Ovary (tissue), 9 donors: Measurements from ENCODE around the gene LRRC51. TPM values are rescaled to one million over a fixed set of nuclear protein-coding genes. Genes with fewer than 3 reads are reported as not detected.

Source experiments
- DNase-seq, 5 donors: peaks; one replicate each; pipeline ENCODE4 v3.0.0-alpha.2; 2019 to 2020
- H3K27ac ChIP-seq, 2 donors: fragments of 200-600 bp; one replicate each; pipeline versions ENCODE4 v1.5.1 to v1.8.0; 2019 to 2022
- H3K27me3 ChIP-seq: fragments of 200-600 bp; one replicate; pipeline ENCODE4 v1.8.0; 2022
- H3K36me3 ChIP-seq: fragments of 200-600 bp; sonication (generic); one replicate; pipeline ENCODE4 v1.5.1; 2019
- H3K4me1 ChIP-seq: one replicate; pipeline ENCODE4 v1.8.1; 2013; ENCODE audit warnings: mild to moderate bottlenecking, moderate library complexity; ENCODE audit not compliant: insufficient read depth
- H3K4me3 ChIP-seq: fragments of 200-600 bp; sonication (generic); one replicate; pipeline ENCODE4 v1.5.1; 2017
- H3K9me3 ChIP-seq, 2 donors: fragments of 200-600 bp in 1 of 2; sonication (generic) in 1 of 2; one replicate each; pipeline versions ENCODE4 v1.5.1 to v1.8.1; 2013 to 2019; ENCODE audit warnings: mild to moderate bottlenecking in 1 of 2, moderate library complexity in 1 of 2
- EP300 ChIP-seq: sonication (generic); formaldehyde crosslinking; IDR thresholded peaks from one replicate; pipeline ENCODE4 v1.6.1; 2017; ENCODE audit warnings: antibody characterized with exemption
- POLR2A ChIP-seq: fragments of 450-650 bp; IDR thresholded peaks from one replicate; pipeline ENCODE4 v1.6.1; 2017; ENCODE audit warnings: antibody characterized with exemption, mild to moderate bottlenecking, moderate library complexity
- WGBS, 3 donors: extraction: QIAGEN DNeasy Blood & Tissue Kit in 1 of 3; methylation state at CpG; one replicate each; pipeline versions ENCODE4 v1.1.5 to v1.1.7; 2013 to 2017; 5-methylcytosine and 5-hydroxymethylcytosine counted together
- intact Hi-C, 4 donors: fragments of 100-400 bp; cut with DNase I; formaldehyde crosslinking; loops; one replicate each; pipeline versions ENCODE4 v1.11.0 to v1.15.1; 2022 to 2023
- polyA plus RNA-seq, 2 donors: library from polyadenylated mRNA; stranded (reverse); fragments of 200-250 nt in 1 of 2; fragments of 350-450 nt in 1 of 2; fragmentation: Illumina TruSeq in 1 of 2; extraction: RNeasy Lipid Tissue Mini Kit (QIAGEN cat#74804) in 1 of 2; gene quantifications; one replicate each; pipeline ENCODE4 v1.2.3, GENCODE V29; 2013 to 2014
- total RNA-seq, 7 donors: library from RNA; depleted of rRNA in 2 of 7; stranded (reverse); fragments of >200 nt in 2 of 7; fragmentation: NEBNext Ultra II Directional in 3 of 7; extraction: Animal tissue kit (Norgen Biotek cat#: 25700) in 3 of 7; gene quantifications; one replicate each; pipeline versions ENCODE4 v1.1.0 to v1.2.4, GENCODE V29; 2016 to 2023
- TF ChIP-seq, protein P1 (sequence below), 3 donors: fragments of 450-650 bp in 2 of 3; fragments of 200-600 bp in 1 of 3; IDR thresholded peaks; one replicate each; pipeline versions ENCODE4 v1.5.1 to v1.8.0; 2016 to 2022; ENCODE audit warnings: antibody characterized with exemption in 3 of 3, mild to moderate bottlenecking in 1 of 3
- donor health status: DM: no; HTN: no; CAD: no; lungs with moderate emphysema.
- donor health status: DM: no; HTN: no; CAD: no.
- donor health status: Bipolar disorder and iron deficiency.
- donor health status: DM: yes; HTN: yes; CAD: no.
- donor health status: DM: no; HTN: no; CAD: no.
- donor health status: DM: yes; HTN: yes; CAD: no.

Gene LRRC51
- total and polyA plus RNA-seq, 9 donors = 7.2 to 21.0 (median 9.6) TPM

DNA sequence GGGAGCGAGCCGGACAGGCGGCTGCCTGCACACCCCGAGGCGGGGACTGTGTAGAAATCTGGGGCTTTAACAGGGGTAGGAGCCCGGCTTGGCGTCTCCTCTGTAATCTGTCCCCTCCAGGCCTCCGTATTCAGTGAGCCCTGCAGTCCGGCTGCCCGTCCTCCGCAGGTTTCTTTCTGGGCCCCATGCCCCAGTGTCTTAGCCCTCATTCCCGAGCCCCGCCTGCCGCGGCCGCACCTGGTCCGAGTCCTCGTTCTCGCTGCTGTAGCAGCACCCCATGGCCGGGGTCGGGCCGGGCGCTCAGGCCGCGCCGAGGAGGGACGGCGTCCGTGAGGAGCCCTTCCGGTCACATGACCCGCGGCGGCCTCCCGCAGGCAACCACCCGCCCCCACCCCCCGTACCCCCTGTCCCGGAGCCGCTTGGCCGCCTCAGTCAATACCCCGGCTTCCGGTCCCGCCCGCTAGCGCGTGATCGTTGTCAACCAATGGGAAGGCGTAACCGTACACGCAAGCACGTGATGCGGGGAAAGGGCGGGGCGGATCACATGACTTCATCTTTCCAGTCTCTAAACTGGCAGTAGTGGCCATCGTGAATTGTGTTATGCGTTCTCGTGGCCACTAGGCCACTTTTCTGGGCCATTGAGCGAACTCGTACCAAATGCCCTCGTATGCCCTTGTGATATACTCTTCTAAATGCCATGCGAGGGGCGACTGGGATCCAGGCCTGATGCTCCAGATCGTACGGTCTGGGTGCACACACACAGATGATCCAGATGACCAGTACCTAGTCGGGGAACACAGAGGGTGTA lies 22.5 kb downstream of the LRRC51 start, which contains the start of gene LAMTOR1:
Gene LAMTOR1 (minus strand): TSS at position 352 of the 808 bp plus-strand sequence. CDS start 73 bp downstream, at position 279.
- H3K9me3 ChIP-seq = no peaks in the 10 kb centered on the region
- TF ChIP-seq POLR2A (peak; percentile 72), EP300 (no peak)
- TF ChIP-seq, protein P1, sequence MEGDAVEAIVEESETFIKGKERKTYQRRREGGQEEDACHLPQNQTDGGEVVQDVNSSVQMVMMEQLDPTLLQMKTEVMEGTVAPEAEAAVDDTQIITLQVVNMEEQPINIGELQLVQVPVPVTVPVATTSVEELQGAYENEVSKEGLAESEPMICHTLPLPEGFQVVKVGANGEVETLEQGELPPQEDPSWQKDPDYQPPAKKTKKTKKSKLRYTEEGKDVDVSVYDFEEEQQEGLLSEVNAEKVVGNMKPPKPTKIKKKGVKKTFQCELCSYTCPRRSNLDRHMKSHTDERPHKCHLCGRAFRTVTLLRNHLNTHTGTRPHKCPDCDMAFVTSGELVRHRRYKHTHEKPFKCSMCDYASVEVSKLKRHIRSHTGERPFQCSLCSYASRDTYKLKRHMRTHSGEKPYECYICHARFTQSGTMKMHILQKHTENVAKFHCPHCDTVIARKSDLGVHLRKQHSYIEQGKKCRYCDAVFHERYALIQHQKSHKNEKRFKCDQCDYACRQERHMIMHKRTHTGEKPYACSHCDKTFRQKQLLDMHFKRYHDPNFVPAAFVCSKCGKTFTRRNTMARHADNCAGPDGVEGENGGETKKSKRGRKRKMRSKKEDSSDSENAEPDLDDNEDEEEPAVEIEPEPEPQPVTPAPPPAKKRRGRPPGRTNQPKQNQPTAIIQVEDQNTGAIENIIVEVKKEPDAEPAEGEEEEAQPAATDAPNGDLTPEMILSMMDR (IDR thresholded peaks at IDR 0.05) = peak in 2 of 3 donors; percentile 54 to 71
- H3K4me3 ChIP-seq = peak within 1 kb of the TSS; percentile 97
- H3K27me3 ChIP-seq = no peaks in the 10 kb centered on the region
- intact Hi-C loops = no loop called here
- 1 to 3% (median 1%) methylated on average over 53 to 64 of the region's 64 CpGs for WGBS, 3 donors
- peaks cover 4% of the 10 kb centered on the region for H3K4me1 ChIP-seq
- no peaks in the 10 kb centered on the region for H3K36me3 ChIP-seq
- peak within 1 kb of the TSS; percentile 43 to 89 for H3K27ac ChIP-seq
- peak; percentile 99 to 100 (median 100) for DNase-seq

DNA sequence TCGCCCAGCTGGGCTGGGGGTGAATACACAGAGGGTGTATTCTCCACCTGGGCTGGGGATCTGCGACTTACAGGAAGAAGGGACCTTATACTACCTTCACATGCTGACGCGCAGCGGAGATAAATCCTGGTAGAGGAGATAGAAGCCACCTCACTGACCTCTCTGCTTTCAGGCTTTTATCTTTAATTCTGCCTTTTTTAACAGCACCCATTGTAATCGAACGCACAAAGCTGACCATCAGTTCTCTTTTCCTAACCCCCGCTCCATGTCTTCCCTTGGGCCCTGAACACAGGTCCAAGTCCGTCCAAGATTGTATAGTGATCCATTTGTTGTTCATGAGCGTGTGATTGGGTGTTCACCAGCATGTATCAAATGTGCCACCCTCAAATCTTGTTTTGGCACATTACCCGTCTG lies 23.1 kb downstream of the LRRC51 start:
- no peak for TF ChIP-seq POLR2A
- no peak for TF ChIP-seq EP300
- TF ChIP-seq, protein P1 (IDR thresholded peaks at IDR 0.05) = peak in 1 of 3 donors; percentile 1
- DNase-seq = no peak
- peak overlapping the region; percentile 46 for H3K4me3 ChIP-seq
- H3K9me3 ChIP-seq = no peaks in the 10 kb centered on the region
- no peaks in the 10 kb centered on the region for H3K36me3 ChIP-seq
- H3K27ac ChIP-seq = peak overlapping the region; percentile 37 to 89
- WGBS, 3 donors = 73 to 79% (median 76%) methylated on average over 11 of the region's 11 CpGs
- H3K27me3 ChIP-seq = no peaks in the 10 kb centered on the region
- H3K4me1 ChIP-seq = peaks cover 4% of the 10 kb centered on the region
- intact Hi-C loops = no loop called here

DNA sequence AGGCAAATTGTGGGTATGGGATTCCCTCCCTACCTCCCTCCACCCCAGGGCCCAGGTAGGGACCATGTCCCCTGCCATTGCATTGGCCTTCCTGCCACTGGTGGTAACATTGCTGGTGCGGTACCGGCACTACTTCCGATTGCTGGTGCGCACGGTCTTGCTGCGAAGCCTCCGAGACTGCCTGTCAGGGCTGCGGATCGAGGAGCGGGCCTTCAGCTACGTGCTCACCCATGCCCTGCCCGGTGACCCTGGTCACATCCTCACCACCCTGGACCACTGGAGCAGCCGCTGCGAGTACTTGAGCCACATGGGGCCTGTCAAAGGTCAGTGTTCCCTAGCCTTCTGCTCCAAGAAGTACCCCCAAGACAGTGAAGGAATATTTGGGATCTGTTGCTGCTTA lies 25.2 kb downstream of the LRRC51 start, which contains the start of gene TOMT:
Gene TOMT (plus strand): TSS at position 37 of the 400 bp plus-strand sequence. CDS start 28 bp downstream, at position 65.
- Histone ChIP-seq H3K9me3 (no peaks in the 10 kb centered on the region), H3K4me1 (peaks cover 4% of the 10 kb centered on the region), H3K27ac (no peak within 1 kb of the TSS), H3K36me3 (no peaks in the 10 kb centered on the region), H3K27me3 (no peaks in the 10 kb centered on the region), H3K4me3 (no peak within 1 kb of the TSS)
- intact Hi-C loops = no loop called here
- no peak for DNase-seq
- WGBS, 3 donors = 91 to 94% (median 92%) methylated on average over 14 of the region's 14 CpGs
- no peak for TF ChIP-seq EP300
- TF ChIP-seq POLR2A = no peak
- TF ChIP-seq, protein P1 (IDR thresholded peaks at IDR 0.05) = no peak

DNA sequence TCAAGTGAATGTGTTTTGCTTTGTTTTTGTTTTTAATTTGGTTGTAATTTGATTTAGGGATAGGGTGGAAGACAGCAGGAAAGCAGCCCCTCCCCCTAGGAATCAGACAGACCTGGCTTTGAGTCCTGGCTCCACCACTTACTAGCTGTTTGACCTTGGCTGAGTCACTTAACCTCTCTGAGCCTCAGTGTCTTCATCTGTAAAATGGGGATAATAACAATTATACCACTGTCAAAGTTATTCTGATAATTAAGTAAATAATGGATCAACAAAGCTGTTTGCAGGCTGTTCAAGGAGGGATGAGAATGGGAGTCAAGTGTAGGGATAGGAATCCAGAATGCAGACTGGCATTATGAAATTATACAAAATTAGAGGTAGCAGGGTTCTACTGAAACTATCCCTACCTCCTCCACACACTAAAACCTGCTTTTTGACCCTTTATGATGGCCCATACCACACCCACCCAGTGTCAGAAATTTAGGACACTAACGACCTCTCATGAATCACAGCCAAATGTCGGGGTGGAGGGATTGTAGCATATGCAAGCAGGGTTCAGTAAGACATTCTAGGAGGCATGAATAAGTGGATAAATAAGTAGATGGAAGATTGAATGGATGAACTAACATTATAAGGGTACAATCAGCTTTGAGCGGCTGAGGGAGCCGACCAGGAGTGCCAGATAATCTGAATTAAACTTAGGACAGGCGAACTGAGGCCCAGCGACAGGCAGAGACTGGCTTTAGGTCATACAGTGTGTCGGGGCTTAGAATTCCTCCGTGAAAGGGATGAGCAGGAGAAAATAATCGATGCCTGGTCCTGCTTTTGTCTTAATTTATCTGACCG lies 30.9 kb downstream of the LRRC51 start:
- no peak for DNase-seq
- Histone ChIP-seq H3K4me3 (peak overlapping the region; percentile 75), H3K27ac (peak overlapping the region; percentile 56 to 98), H3K36me3 (no peaks in the 10 kb centered on the region), H3K4me1 (peaks cover 2% of the 10 kb centered on the region), H3K9me3 (no peaks in the 10 kb centered on the region), H3K27me3 (no peaks in the 10 kb centered on the region)
- TF ChIP-seq EP300 (no peak), POLR2A (no peak)
- TF ChIP-seq, protein P1 (IDR thresholded peaks at IDR 0.05) = no peak
- intact Hi-C loops = no loop called here
- WGBS, 3 donors = 0 to 3% (median 1%) methylated on average over 10 of the region's 10 CpGs
